Dendritic cell treated with granulocyte-macrophage colony-stimulating factor and Interleukin-4, amounts not matched to agents 40 ng/mL and 50 ng/mL, for 4 days (primary cell): Measurements from ENCODE around the gene TPBG.

Experiments
- H3K27ac Mint-ChIP-seq: one replicate; pipeline ENCODE4 v1.8.0; 2022; ENCODE audit warnings: mild to moderate bottlenecking, mixed read lengths
- H3K27me3 Mint-ChIP-seq: one replicate; pipeline ENCODE4 v1.8.0; 2022; ENCODE audit warnings: mild to moderate bottlenecking, mixed read lengths
- H3K36me3 Mint-ChIP-seq: one replicate; pipeline ENCODE4 v1.8.0; 2022; ENCODE audit warnings: low read depth, mixed read lengths
- H3K4me1 Mint-ChIP-seq: one replicate; pipeline ENCODE4 v1.8.0; 2022; ENCODE audit warnings: low read depth, mixed read lengths
- H3K4me3 Mint-ChIP-seq: one replicate; pipeline ENCODE4 v1.8.0; 2022; ENCODE audit warnings: mild to moderate bottlenecking, moderate library complexity, mixed read lengths
- H3K9me3 Mint-ChIP-seq: one replicate; pipeline ENCODE4 v1.8.0; 2022; ENCODE audit warnings: mixed read lengths
- intact Hi-C: fragments of 100-400 bp; cut with micrococcal nuclease; formaldehyde crosslinking; loops from one replicate; pipeline ENCODE4 v1.15.0; 2022

Gene TPBG

DNA sequence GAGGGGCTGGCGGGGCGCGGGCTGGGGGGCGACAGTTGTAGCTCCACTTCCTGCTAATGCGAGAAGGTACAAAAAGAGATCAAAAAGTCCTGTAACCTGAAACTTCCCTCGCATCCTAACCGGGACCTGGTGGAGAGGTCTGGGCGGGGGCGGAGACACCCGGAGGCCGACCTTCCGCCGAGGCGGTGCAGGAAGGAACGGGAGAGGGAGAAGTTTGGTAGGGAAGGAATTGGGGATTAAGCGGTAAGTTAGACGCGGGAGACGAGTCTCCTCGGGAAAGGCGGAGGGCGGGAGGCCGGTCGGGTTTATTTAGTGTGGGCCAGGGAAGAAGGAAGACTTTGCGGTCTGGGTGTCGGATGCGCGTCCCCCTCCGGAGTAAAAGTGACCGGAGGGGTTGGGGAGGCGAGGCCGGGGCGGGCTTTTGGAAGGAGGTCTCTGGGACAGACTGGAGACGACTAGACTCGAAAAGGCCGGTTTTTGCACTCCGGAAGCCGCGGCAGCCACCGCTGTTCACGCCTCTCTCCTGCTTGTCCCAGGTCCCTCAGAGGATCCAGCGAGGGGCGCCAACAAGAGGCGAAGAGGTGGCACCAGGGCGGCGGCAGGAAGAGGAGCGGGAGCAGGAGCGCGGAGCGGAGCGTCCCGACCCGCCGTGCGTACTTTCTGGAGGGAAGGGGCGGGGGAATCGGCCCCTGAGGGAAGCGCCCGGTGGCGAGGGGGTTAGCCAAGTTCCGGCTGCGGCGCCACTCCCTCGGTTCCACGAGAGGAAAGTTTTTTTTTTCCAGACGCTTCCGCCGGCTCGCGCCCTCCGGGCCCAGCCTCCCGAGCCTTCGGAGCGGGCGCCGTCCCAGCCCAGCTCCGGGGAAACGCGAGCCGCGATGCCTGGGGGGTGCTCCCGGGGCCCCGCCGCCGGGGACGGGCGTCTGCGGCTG lies 734 bp downstream of the TPBG start:
- H3K27ac Mint-ChIP-seq: peak overlapping the region; percentile 60
- intact Hi-C loops: no loop called here
- peaks cover 67% of the 10 kb centered on the region for H3K27me3 Mint-ChIP-seq
- H3K36me3 Mint-ChIP-seq: peaks cover 9% of the 10 kb centered on the region
- H3K9me3 Mint-ChIP-seq: no peaks in the 10 kb centered on the region
- peaks cover 28% of the 10 kb centered on the region for H3K4me1 Mint-ChIP-seq
- H3K4me3 Mint-ChIP-seq: peak overlapping the region; percentile 84

GRCh38 chr6:82365016-82365795 lies 1.6 kb downstream of the TPBG start:
- peaks cover 62% of the 10 kb centered on the region for H3K27me3 Mint-ChIP-seq
- H3K36me3 Mint-ChIP-seq: peaks cover 9% of the 10 kb centered on the region
- no peaks in the 10 kb centered on the region for H3K9me3 Mint-ChIP-seq
- H3K4me1 Mint-ChIP-seq: peaks cover 28% of the 10 kb centered on the region
- intact Hi-C loops: no loop called here
- H3K27ac Mint-ChIP-seq: no peak overlapping the region
- peak overlapping the region; percentile 84 for H3K4me3 Mint-ChIP-seq

- Mint-ChIP-seq H3K27ac (no peak overlapping the region), H3K9me3 (no peaks in the 10 kb centered on the region), H3K36me3 (peaks cover 9% of the 10 kb centered on the region), H3K27me3 (peaks cover 40% of the 10 kb centered on the region), H3K4me1 (peaks cover 28% of the 10 kb centered on the region), H3K4me3 (no peak overlapping the region)
- intact Hi-C loops: no loop called here
Measured at GRCh38 chr6:82367704-82368103, 4.1 kb downstream of the TPBG start.

DNA sequence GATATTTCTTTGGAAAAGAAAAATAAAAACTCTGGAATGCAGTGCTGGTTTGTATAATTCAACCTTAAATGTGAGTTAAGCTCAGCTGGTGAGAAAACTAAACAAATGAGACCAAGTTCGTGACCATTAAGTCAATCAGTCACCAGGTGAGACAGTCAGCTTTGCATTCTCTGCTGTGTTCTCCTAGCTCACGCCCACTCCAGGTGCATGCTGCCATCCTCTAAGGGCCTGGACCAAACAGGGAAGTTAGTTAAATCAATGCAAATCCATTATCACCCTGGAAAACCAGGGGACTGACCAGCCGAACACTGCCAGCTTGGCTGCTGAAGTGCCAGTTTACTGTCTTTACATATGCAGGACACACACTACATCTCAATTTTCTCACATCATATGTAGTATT lies 7.2 kb downstream of the TPBG start:
- Mint-ChIP-seq H3K27ac (no peak overlapping the region), H3K27me3 (peaks cover 12% of the 10 kb centered on the region), H3K36me3 (no peaks in the 10 kb centered on the region), H3K9me3 (no peaks in the 10 kb centered on the region), H3K4me1 (no peaks in the 10 kb centered on the region), H3K4me3 (no peak overlapping the region)
- intact Hi-C loops: no loop called here

- no peaks in the 10 kb centered on the region for H3K9me3 Mint-ChIP-seq
- intact Hi-C loops: no loop called here
- H3K4me1 Mint-ChIP-seq: no peaks in the 10 kb centered on the region
- no peak overlapping the region for H3K27ac Mint-ChIP-seq
- H3K36me3 Mint-ChIP-seq: no peaks in the 10 kb centered on the region
- no peak overlapping the region for H3K4me3 Mint-ChIP-seq
- peaks cover 4% of the 10 kb centered on the region for H3K27me3 Mint-ChIP-seq
Measured at GRCh38 chr6:82371799-82372546, 8.4 kb downstream of the TPBG start.

DNA sequence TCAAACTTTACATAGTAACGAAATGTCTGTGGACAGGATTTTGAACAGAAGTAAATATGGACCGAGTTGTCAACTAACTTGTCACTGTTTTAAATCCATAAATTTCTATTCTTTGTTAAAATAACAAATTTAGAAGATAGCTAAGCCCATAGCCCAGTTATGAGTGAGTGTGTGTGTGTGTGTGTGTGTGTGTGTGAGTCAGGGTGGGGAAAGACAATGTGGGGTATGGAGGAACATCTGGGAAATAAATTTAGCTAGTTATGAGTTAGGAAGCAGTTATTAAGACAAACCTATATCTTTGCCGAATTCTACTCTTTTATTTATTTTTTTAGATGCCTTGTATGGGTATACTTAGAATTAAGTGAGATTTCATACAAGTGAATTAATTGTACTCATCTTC lies 9.0 kb downstream of the TPBG start:
- Mint-ChIP-seq H3K9me3 (no peaks in the 10 kb centered on the region), H3K27ac (no peak overlapping the region), H3K27me3 (peaks cover 4% of the 10 kb centered on the region)

DNA sequence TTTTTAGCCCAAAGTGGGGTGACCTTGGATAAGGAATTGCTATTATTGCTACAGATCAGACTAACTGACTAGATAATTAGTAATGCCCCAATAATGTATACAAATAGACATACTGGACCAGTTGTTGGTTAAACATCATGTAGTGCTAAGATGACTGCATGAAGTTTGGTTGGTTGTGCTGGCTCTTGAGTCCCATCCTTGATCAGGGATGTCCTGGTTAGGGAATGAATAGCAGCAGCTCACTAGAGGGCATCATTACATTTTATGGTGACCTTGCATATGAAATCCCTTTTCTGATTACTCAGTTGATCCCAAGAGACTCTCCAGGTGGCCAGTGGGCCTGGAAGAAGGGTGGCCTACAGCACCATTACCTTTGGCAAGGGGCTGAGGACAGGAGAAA lies 10.9 kb downstream of the TPBG start:
- intact Hi-C loops: no loop called here
- no peaks in the 10 kb centered on the region for H3K36me3 Mint-ChIP-seq
- no peaks in the 10 kb centered on the region for H3K4me1 Mint-ChIP-seq
- H3K27ac Mint-ChIP-seq: no peak overlapping the region
- no peaks in the 10 kb centered on the region for H3K27me3 Mint-ChIP-seq
- no peaks in the 10 kb centered on the region for H3K9me3 Mint-ChIP-seq
- no peak overlapping the region for H3K4me3 Mint-ChIP-seq

More for the DNA sequence above, 9.0 kb downstream of the TPBG start:
- intact Hi-C loops: no loop called here
- H3K4me3 Mint-ChIP-seq: no peak overlapping the region
- no peaks in the 10 kb centered on the region for H3K4me1 Mint-ChIP-seq
- no peaks in the 10 kb centered on the region for H3K36me3 Mint-ChIP-seq

GRCh38 chr6:82376636-82377035 lies 13.0 kb downstream of the TPBG start:
- H3K36me3 Mint-ChIP-seq: no peaks in the 10 kb centered on the region
- no peaks in the 10 kb centered on the region for H3K27me3 Mint-ChIP-seq
- no peaks in the 10 kb centered on the region for H3K4me1 Mint-ChIP-seq
- no peak overlapping the region for H3K4me3 Mint-ChIP-seq
- no peaks in the 10 kb centered on the region for H3K9me3 Mint-ChIP-seq
- intact Hi-C loops: no loop called here
- no peak overlapping the region for H3K27ac Mint-ChIP-seq

GRCh38 chr6:82380566-82381185 lies 17.1 kb downstream of the TPBG start:
- no peak overlapping the region for H3K4me3 Mint-ChIP-seq
- no peak overlapping the region for H3K27ac Mint-ChIP-seq
- H3K9me3 Mint-ChIP-seq: no peaks in the 10 kb centered on the region
- H3K27me3 Mint-ChIP-seq: no peaks in the 10 kb centered on the region
- intact Hi-C loops: no loop called here
- H3K4me1 Mint-ChIP-seq: no peaks in the 10 kb centered on the region
- H3K36me3 Mint-ChIP-seq: no peaks in the 10 kb centered on the region

DNA sequence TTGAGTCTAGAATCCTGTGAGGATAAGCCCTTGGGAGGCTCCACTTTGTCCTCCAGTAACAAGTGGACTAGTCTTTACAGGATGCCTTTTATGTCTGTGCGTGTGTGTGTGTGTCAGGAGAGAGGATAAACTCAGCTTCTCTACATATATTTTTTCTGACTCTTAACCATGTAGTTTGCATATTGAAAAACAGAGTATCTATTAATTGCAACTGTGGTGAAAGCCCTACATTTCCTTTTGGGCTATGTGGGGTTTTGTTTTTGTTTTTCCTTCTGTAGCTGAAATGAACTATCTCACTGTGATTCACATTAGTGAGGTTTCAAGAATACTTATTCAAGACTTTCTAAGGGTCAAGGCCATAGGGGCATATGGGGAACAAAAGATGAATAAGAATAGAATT lies 17.7 kb downstream of the TPBG start:
- Mint-ChIP-seq H3K9me3 (no peaks in the 10 kb centered on the region), H3K36me3 (no peaks in the 10 kb centered on the region), H3K27ac (no peak overlapping the region), H3K27me3 (no peaks in the 10 kb centered on the region), H3K4me3 (no peak overlapping the region), H3K4me1 (no peaks in the 10 kb centered on the region)
- intact Hi-C loops: no loop called here

DNA sequence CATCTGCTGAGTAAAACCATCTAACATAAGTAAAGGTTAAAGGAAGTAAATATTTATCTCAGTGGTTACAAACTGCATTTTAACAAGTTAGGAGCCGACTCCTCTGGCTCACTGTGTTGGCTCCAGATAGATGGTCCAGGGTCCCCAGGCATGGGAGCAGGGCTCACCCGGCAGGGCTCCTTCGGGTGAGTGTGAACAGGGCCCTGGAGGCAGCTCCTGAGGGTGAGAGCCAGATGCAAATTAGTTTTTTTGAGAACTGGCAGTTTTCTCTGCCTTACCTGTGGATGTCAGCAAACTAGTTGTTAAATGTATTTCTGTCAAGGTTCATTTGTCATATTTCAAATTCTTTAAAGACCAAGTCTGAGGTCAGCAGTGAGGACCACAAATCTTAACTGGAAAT lies 21.5 kb downstream of the TPBG start:
- Mint-ChIP-seq H3K9me3 (no peaks in the 10 kb centered on the region), H3K36me3 (no peaks in the 10 kb centered on the region), H3K4me1 (no peaks in the 10 kb centered on the region), H3K4me3 (no peak overlapping the region), H3K27ac (no peak overlapping the region), H3K27me3 (no peaks in the 10 kb centered on the region)
- intact Hi-C loops: no loop called here

DNA sequence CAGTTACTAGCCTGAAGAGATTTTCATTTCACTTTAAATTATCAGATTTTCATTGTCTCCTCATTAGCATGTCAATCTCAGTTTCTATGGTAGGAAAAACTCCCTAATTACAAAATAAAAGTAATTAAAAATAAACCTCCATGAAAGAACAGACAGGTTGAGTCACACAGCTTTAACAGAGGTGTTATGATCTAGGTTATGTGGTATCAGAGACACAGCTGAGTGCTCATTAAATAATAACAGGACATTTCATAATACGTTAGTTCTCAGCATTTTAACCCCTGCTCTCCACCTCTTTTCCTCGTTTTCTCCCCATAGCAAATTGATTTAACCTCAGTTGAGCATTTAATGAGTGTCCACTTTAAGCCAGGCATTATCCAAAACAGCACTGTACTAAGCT lies 21.9 kb downstream of the TPBG start:
- Mint-ChIP-seq H3K9me3 (no peaks in the 10 kb centered on the region), H3K36me3 (no peaks in the 10 kb centered on the region)
- intact Hi-C loops: no loop called here

GRCh38 chr6:82385961-82386360 lies 22.3 kb downstream of the TPBG start:
- Mint-ChIP-seq H3K27me3 (no peaks in the 10 kb centered on the region), H3K36me3 (no peaks in the 10 kb centered on the region), H3K27ac (no peak overlapping the region), H3K9me3 (no peaks in the 10 kb centered on the region), H3K4me1 (no peaks in the 10 kb centered on the region), H3K4me3 (no peak overlapping the region)
- intact Hi-C loops: no loop called here

More for the DNA sequence above, 21.9 kb downstream of the TPBG start:
- H3K27me3 Mint-ChIP-seq: no peaks in the 10 kb centered on the region
- no peaks in the 10 kb centered on the region for H3K4me1 Mint-ChIP-seq
- H3K27ac Mint-ChIP-seq: no peak overlapping the region
- no peak overlapping the region for H3K4me3 Mint-ChIP-seq
